ENCODE measurements around the gene EYS. TPM values are rescaled to one million over a fixed set of nuclear protein-coding genes. Genes with fewer than 3 reads are reported as not detected.

EYS gene
- total RNA-seq, 1 donor from 2014 or later, result not detected

GRCh38 chr6:64010666-64011065 lies 1696.4 kb downstream of the EYS start:
- Histone ChIP-seq H3K36me3 (ENCODE audit: control insufficient read depth, insufficient read depth, low read length) (no peaks in the 10 kb centered on the region), H3K4me3 (ENCODE audit: low read depth, low read length) (no peak overlapping the region), H3K27me3 (ENCODE audit: control insufficient read depth, insufficient read depth, low read length) (no peaks in the 10 kb centered on the region)
- DNase-seq (ENCODE audit: low read depth), result no peak
- TF ChIP-seq CTCF (IDR thresholded peaks at IDR 0.05; ENCODE audit: insufficient read depth, low read length, poor library complexity, severe bottlenecking), result no peak

GRCh38 chr6:64010010-64010409 lies 1697.0 kb downstream of the EYS start:
- Histone ChIP-seq H3K36me3 (ENCODE audit: control insufficient read depth, insufficient read depth, low read length) (no peaks in the 10 kb centered on the region), H3K27me3 (ENCODE audit: control insufficient read depth, insufficient read depth, low read length) (no peaks in the 10 kb centered on the region), H3K4me3 (ENCODE audit: low read depth, low read length) (no peak overlapping the region)
- TF ChIP-seq CTCF (IDR thresholded peaks at IDR 0.05; ENCODE audit: insufficient read depth, low read length, poor library complexity, severe bottlenecking), result no peak
- DNase-seq (ENCODE audit: low read depth), result no peak

GRCh38 chr6:64006246-64006645 lies 1700.8 kb downstream of the EYS start:
- no peak for DNase-seq (ENCODE audit: low read depth)
- no peak for TF ChIP-seq CTCF (IDR thresholded peaks at IDR 0.05; ENCODE audit: insufficient read depth, low read length, poor library complexity, severe bottlenecking)
- Histone ChIP-seq H3K36me3 (ENCODE audit: control insufficient read depth, insufficient read depth, low read length) (no peaks in the 10 kb centered on the region), H3K4me3 (ENCODE audit: low read depth, low read length) (no peak overlapping the region), H3K27me3 (ENCODE audit: control insufficient read depth, insufficient read depth, low read length) (no peaks in the 10 kb centered on the region)

GRCh38 chr6:64000818-64001491 lies 1706.1 kb downstream of the EYS start:
- TF ChIP-seq CTCF (IDR thresholded peaks at IDR 0.05; ENCODE audit: insufficient read depth, low read length, poor library complexity, severe bottlenecking), result no peak
- no peaks in the 10 kb centered on the region for H3K36me3 ChIP-seq (ENCODE audit: control insufficient read depth, insufficient read depth, low read length)
- no peak for DNase-seq (ENCODE audit: low read depth)
- H3K27me3 ChIP-seq (ENCODE audit: control insufficient read depth, insufficient read depth, low read length), result no peaks in the 10 kb centered on the region
- no peak overlapping the region for H3K4me3 ChIP-seq (ENCODE audit: low read depth, low read length)

GRCh38 chr6:63999613-64000012 lies 1707.4 kb downstream of the EYS start:
- no peaks in the 10 kb centered on the region for H3K36me3 ChIP-seq (ENCODE audit: control insufficient read depth, insufficient read depth, low read length)
- DNase-seq (ENCODE audit: low read depth), result no peak
- H3K4me3 ChIP-seq (ENCODE audit: low read depth, low read length), result no peak overlapping the region
- no peak for TF ChIP-seq CTCF (IDR thresholded peaks at IDR 0.05; ENCODE audit: insufficient read depth, low read length, poor library complexity, severe bottlenecking)
- no peaks in the 10 kb centered on the region for H3K27me3 ChIP-seq (ENCODE audit: control insufficient read depth, insufficient read depth, low read length)

- TF ChIP-seq CTCF (IDR thresholded peaks at IDR 0.05; ENCODE audit: insufficient read depth, low read length, poor library complexity, severe bottlenecking), result no peak
- Histone ChIP-seq H3K4me3 (ENCODE audit: low read depth, low read length) (no peak overlapping the region), H3K27me3 (ENCODE audit: control insufficient read depth, insufficient read depth, low read length) (no peaks in the 10 kb centered on the region), H3K36me3 (ENCODE audit: control insufficient read depth, insufficient read depth, low read length) (no peaks in the 10 kb centered on the region)
- no peak for DNase-seq (ENCODE audit: low read depth)
Observed at GRCh38 chr6:63998991-63999390, 1708.0 kb downstream of the EYS start.

Data from kidney epithelial cell (primary cell).